ENCODE measurements around the gene STXBP5.

STXBP5 gene

GRCh38 chr6:147434516-147434915 lies 230.3 kb downstream of the STXBP5 start:
- no peak for DNase-seq (ENCODE audit: low read depth, low spot score)

DNA sequence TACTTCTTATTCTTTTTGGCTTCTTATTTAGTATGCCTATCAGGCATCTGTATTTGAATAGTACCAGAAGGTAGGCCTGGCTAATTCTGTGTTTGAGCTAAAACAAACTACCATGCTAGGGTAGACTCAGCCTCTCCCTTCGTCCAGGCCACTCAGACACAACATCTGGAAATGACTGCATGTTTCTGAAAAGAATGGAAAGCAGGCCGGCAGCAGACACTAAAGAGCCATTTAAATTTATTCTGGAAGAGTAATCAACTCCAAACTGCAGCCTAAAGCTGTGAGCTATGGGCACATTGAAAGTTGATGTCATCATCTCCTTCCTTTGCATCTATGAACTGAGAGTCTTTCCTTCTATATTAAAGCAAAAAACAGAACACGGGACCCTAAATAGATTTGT lies 233.4 kb downstream of the STXBP5 start:
- no peak for DNase-seq (ENCODE audit: low read depth, low spot score)

DNA sequence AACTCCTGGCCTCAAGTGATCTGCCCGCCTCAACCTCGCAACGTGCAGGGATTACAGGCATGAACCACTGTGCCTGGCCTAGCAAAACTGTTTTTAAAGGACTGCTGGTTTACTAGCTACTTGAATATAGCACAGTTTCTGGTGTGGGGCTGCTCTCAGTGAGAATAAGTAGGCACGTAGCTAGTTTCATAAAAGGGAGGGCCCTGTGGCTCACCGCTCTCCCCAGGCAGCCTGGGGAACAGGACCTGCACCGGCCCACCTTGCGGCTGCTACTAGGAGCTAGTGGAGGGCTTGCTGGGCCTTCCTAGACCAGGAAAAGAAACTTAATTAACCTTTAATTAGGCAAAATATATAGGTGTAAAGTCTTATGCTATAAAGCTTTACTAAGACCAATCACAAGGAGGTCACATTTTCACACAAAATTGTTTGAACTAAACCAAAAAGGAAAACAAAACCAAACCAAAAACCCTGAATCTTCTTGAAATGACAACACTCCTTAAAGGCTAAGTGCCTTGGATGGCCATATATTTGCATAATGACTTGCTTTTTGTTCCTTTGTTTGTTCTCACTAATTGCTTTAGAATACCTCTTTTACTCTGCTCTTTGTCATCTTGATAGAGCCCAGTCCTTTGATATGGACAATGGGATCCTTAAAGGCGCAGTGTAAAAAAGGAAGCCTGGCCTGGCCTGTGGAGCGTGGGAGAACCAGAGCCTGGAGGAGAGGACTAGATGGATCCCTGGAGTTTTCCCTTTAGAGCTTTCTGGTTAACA lies 234.7 kb downstream of the STXBP5 start:
- no peak for DNase-seq (ENCODE audit: low read depth, low spot score)
